Activated CD8-positive, alpha-beta T cell treated with anti-CD3 and anti-CD28 coated beads for 36 hours (primary cell): ENCODE results near the gene ZAR1L. TPM values are rescaled to one million over a fixed set of nuclear protein-coding genes. Genes with fewer than 3 reads are reported as not detected.

ENCODE experiments used
- ATAC-seq: fragments of 200-7000 bp; cut with Tn5 transposase; one replicate; pipeline ENCODE4 v1.10.0; 2021; ENCODE audit warnings: mild to moderate bottlenecking, moderate library complexity
- CTCF ChIA-PET: fragments of 350-600 bp; sonication (Branson Sonifier 250); formaldehyde crosslinking; loops from one replicate; lab custom pipeline; 2021; ENCODE audit warnings: antibody characterized with exemption; lab: Charles Lee
- POLR2A ChIA-PET: fragments of 350-600 bp; sonication (Branson Sonifier 250); formaldehyde crosslinking; loops from one replicate; lab custom pipeline; 2021; ENCODE audit warnings: antibody characterized with exemption; lab: Charles Lee
- DNase-seq: peaks from one replicate; pipeline ENCODE4 v3.0.0-alpha.2; 2020
- H3K27ac Mint-ChIP-seq: one replicate; pipeline ENCODE4 v1.8.0; 2021; ENCODE audit warnings: mild to moderate bottlenecking, mixed read lengths
- H3K27me3 Mint-ChIP-seq: one replicate; pipeline ENCODE4 v1.8.0; 2021; ENCODE audit warnings: mixed read lengths
- H3K36me3 Mint-ChIP-seq: one replicate; pipeline ENCODE4 v1.8.0; 2021; ENCODE audit warnings: low read depth, mixed read lengths
- H3K4me1 Mint-ChIP-seq: one replicate; pipeline ENCODE4 v1.8.0; 2021; ENCODE audit warnings: low read depth, mixed read lengths
- H3K4me3 Mint-ChIP-seq: one replicate; pipeline ENCODE4 v1.8.0; 2021; ENCODE audit warnings: mild to moderate bottlenecking, moderate library complexity, mixed read lengths
- H3K9me3 Mint-ChIP-seq: one replicate; pipeline ENCODE4 v1.8.0; 2021; ENCODE audit warnings: mixed read lengths
- intact Hi-C: fragments of 100-400 bp; cut with micrococcal nuclease; formaldehyde crosslinking; loops from one replicate; pipeline ENCODE4 v1.10.0; 2022
- total RNA-seq, 2 experiments: library from RNA; stranded (reverse); gene quantifications; one replicate each; pipeline ENCODE4 v1.2.3, GENCODE V29; 2021
- TF ChIP-seq, protein P1 (sequence below): fragments of 200-600 bp; IDR thresholded peaks from one replicate; pipeline ENCODE4 v1.8.0; 2022; ENCODE audit warnings: antibody characterized with exemption, mild to moderate bottlenecking

The ZAR1L gene
- total RNA-seq, 2 experiments from 2014 or later, result not detected

DNA sequence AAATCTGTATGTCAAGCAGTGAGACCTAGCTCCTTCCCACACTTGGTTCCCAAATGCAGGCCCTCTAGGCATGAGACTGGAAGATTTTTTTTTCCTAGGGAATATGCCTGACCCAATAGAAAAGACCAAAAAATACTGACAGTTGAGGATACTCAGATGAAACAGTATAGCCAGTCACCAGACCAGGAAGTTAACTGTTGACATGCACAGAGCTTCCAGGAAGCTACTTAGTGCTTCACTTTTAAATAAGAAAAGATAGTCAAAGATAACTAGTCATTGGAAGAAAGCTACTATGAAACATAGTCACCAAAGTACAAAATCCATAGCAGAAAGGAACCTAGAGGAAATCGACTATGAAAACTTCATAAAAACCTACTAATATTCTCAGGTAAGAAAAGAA lies 32.5 kb upstream of the ZAR1L start:
- POLR2A ChIA-PET, result interaction anchor here (0.6 kb wide), 1 partner anchor 626 kb away, joined by 3 read pairs; no protein-coding TSS in a partner anchor

DNA sequence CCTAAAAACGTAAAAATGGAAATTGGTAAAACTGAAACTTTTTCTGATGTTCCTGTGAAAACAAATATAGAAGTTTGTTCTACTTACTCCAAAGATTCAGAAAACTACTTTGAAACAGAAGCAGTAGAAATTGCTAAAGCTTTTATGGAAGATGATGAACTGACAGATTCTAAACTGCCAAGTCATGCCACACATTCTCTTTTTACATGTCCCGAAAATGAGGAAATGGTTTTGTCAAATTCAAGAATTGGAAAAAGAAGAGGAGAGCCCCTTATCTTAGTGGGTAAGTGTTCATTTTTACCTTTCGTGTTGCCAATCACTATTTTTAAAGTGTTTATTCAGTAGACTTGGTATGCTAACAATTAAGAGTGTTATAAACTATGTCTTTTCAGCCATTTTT lies 25.8 kb upstream of the ZAR1L start:
- CTCF ChIA-PET, result no interaction called here
- ATAC-seq (no peak), DNase-seq (no peak)
- TF ChIP-seq, protein P1, sequence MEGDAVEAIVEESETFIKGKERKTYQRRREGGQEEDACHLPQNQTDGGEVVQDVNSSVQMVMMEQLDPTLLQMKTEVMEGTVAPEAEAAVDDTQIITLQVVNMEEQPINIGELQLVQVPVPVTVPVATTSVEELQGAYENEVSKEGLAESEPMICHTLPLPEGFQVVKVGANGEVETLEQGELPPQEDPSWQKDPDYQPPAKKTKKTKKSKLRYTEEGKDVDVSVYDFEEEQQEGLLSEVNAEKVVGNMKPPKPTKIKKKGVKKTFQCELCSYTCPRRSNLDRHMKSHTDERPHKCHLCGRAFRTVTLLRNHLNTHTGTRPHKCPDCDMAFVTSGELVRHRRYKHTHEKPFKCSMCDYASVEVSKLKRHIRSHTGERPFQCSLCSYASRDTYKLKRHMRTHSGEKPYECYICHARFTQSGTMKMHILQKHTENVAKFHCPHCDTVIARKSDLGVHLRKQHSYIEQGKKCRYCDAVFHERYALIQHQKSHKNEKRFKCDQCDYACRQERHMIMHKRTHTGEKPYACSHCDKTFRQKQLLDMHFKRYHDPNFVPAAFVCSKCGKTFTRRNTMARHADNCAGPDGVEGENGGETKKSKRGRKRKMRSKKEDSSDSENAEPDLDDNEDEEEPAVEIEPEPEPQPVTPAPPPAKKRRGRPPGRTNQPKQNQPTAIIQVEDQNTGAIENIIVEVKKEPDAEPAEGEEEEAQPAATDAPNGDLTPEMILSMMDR, result no peak
- POLR2A ChIA-PET, result no interaction called here
- Mint-ChIP-seq H3K4me3 (no peak overlapping the region), H3K27me3 (no peaks in the 10 kb centered on the region), H3K9me3 (peaks cover 4% of the 10 kb centered on the region), H3K36me3 (peaks cover 35% of the 10 kb centered on the region), H3K4me1 (no peaks in the 10 kb centered on the region), H3K27ac (no peak overlapping the region)
- intact Hi-C loops, result no loop called here

More for the DNA sequence above, 32.5 kb upstream of the ZAR1L start:
- intact Hi-C loops, result no loop called here
- DNase-seq (no peak), ATAC-seq (no peak)
- Mint-ChIP-seq H3K9me3 (no peaks in the 10 kb centered on the region), H3K36me3 (peaks cover 33% of the 10 kb centered on the region), H3K27ac (no peak overlapping the region), H3K4me1 (peaks cover 9% of the 10 kb centered on the region), H3K4me3 (no peak overlapping the region), H3K27me3 (no peaks in the 10 kb centered on the region)
- TF ChIP-seq, protein P1, result no peak
- CTCF ChIA-PET, result interaction anchor here (0.7 to 1.0 kb wide), 2 partner anchors 11 to 12 kb away, joined by 3 read pairs; no protein-coding TSS in a partner anchor

GRCh38 chr13:32334671-32335070 lies 19.5 kb upstream of the ZAR1L start:
- H3K36me3 Mint-ChIP-seq, result peaks cover 72% of the 10 kb centered on the region
- intact Hi-C loops, result no loop called here
- DNase-seq (no peak), ATAC-seq (no peak)
- no peak overlapping the region for H3K4me3 Mint-ChIP-seq
- no peaks in the 10 kb centered on the region for H3K27me3 Mint-ChIP-seq
- no peaks in the 10 kb centered on the region for H3K4me1 Mint-ChIP-seq
- TF ChIP-seq, protein P1, result no peak
- peaks cover 3% of the 10 kb centered on the region for H3K9me3 Mint-ChIP-seq
- ChIA-PET CTCF (interaction anchor here (1.6 kb wide), 1 partner anchor 13 kb away, joined by 3 read pairs; no protein-coding TSS in a partner anchor), POLR2A (no interaction called here)
- no peak overlapping the region for H3K27ac Mint-ChIP-seq

- H3K4me1 Mint-ChIP-seq, result no peaks in the 10 kb centered on the region
- no peak for ATAC-seq
- no peaks in the 10 kb centered on the region for H3K9me3 Mint-ChIP-seq
- no peaks in the 10 kb centered on the region for H3K27me3 Mint-ChIP-seq
- no peak for DNase-seq
- ChIA-PET CTCF (interaction anchor here (1.6 kb wide), 1 partner anchor 9 kb away, joined by 5 read pairs; no protein-coding TSS in a partner anchor), POLR2A (no interaction called here)
- peaks cover 48% of the 10 kb centered on the region for H3K36me3 Mint-ChIP-seq
- no peak overlapping the region for H3K4me3 Mint-ChIP-seq
- no peak overlapping the region for H3K27ac Mint-ChIP-seq
- intact Hi-C loops, result no loop called here
- TF ChIP-seq, protein P1, result no peak
Measured at GRCh38 chr13:32330441-32330840, 15.3 kb upstream of the ZAR1L start.

DNA sequence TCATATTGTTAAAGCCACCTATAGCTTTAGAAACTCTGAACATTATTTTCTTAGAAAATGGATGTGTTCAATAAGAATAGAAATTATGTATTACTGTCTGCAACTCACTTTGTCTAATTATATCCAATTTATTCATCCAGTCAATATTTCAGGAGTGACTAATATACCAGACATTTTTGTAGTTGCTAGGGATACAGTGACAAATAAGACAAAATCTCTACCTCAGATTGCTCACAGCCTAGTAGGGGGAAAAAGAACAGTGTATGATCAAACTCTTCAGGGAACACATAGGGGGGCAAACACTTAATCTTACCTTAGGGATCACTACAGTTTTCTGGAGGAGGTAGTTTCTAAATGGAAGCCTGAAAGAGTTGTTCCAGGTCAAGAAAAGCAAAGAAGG lies 8.7 kb upstream of the ZAR1L start:
- Mint-ChIP-seq H3K27me3 (no peaks in the 10 kb centered on the region), H3K4me3 (no peak overlapping the region), H3K27ac (no peak overlapping the region), H3K4me1 (no peaks in the 10 kb centered on the region), H3K9me3 (no peaks in the 10 kb centered on the region), H3K36me3 (peaks cover 31% of the 10 kb centered on the region)
- POLR2A ChIA-PET, result interaction anchor here (1.0 kb wide), 1 partner anchor 9 kb away, joined by 4 read pairs; the partner anchor contains the start of genes BRCA2 and ZAR1L
- DNase-seq, result no peak
- CTCF ChIA-PET, result interaction anchor here (1.0 kb wide), 1 partner anchor 11 kb away, joined by 3 read pairs; no protein-coding TSS in a partner anchor
- no peak for ATAC-seq
- TF ChIP-seq, protein P1, result no peak
- intact Hi-C loops, result no loop called here
